Activated T-helper 2 cell treated with anti-CD3 and anti-CD28 coated beads, Interferon-gamma antibody, Interleukin-2, Interleukin-4, amounts not matched to agents 10 μg/mL and 5 μg/mL and 100 μg/mL, durations not matched to agents 14 hours and 24 hours and 36 hours (primary cell): ENCODE data around the gene RIMS4. TPM values are rescaled to one million over a fixed set of nuclear protein-coding genes. Genes with fewer than 3 reads are reported as not detected.
A peak's percentile ranks its signal among the peaks of the same experiment; 100 is the strongest.

Experiments
- DNase-seq: peaks from one replicate; pipeline ENCODE4 v3.0.0; 2021; ENCODE audit warnings: low spot score
- H3K27ac Mint-ChIP-seq: one replicate; pipeline ENCODE4 v1.8.0; 2021; ENCODE audit warnings: mixed read lengths
- H3K27me3 Mint-ChIP-seq: one replicate; pipeline ENCODE4 v1.8.0; 2021; ENCODE audit warnings: low read depth, mixed read lengths
- H3K36me3 Mint-ChIP-seq: one replicate; pipeline ENCODE4 v1.8.0; 2021; ENCODE audit warnings: low read depth, mixed read lengths
- H3K4me1 Mint-ChIP-seq: one replicate; pipeline ENCODE4 v1.8.0; 2021; ENCODE audit warnings: low read depth, mixed read lengths
- H3K4me3 Mint-ChIP-seq: one replicate; pipeline ENCODE4 v1.8.0; 2021; ENCODE audit warnings: low read depth, mild to moderate bottlenecking, moderate library complexity, mixed read lengths
- H3K9me3 Mint-ChIP-seq: one replicate; pipeline ENCODE4 v1.8.0; 2021; ENCODE audit warnings: mixed read lengths
- intact Hi-C: fragments of 100-400 bp; cut with micrococcal nuclease; formaldehyde crosslinking; loops from one replicate; pipeline ENCODE4 v1.15.1; 2023
- total RNA-seq: library from RNA; stranded (reverse); gene quantifications from 2 replicates; pipeline ENCODE4 v1.2.3, GENCODE V29; 2022

Gene RIMS4
- total RNA-seq, 1 donor from 2014 or later = not detected

DNA sequence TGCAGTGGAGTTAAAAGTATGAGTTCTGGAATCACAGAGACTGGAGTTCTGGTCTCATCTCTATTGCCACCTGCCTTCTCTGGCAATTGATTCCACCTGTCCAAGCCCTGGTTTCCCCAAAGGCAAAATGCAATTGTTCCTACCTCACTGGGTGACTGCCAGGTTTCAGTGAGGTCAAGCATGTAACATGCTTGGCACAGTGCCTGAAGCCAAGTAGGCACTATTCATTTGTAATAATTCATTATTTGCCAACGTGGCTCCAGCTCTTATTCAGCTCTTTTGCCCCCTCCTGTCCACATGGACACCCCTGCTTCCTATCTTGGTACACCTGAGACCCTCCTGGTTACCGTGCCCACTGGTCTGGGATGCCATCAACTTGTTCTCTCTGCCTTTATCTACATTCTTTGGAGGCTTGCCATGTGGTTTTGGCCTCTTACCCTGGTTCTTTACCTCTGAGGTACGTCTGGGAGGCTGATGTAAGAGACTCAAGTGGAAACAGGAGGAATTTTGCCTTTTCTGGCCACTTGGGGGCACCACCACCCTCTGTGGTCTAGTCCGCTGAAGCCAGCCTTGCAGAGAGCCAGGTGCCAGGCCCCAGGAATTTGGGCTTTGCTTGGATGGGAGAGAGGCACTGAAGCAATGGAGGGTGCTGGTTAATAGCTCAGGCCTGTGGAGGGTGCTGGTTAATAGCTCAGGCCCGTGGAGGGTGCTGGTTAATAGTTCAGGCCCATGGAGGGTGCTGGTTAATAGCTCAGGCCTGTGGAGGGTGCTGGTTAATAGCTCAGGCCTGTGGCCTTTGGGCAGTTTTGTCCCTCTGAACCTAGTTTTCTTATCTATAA, 63.0 kb downstream of the RIMS4 start:
- no peaks in the 10 kb centered on the region for H3K9me3 Mint-ChIP-seq
- DNase-seq = peak; percentile 32
- no peaks in the 10 kb centered on the region for H3K36me3 Mint-ChIP-seq
- intact Hi-C loops = loop anchor here (1.0 kb wide), 1 partner anchor 120 kb away; no protein-coding TSS in a partner anchor
- no peak overlapping the region for H3K27ac Mint-ChIP-seq
- H3K4me1 Mint-ChIP-seq = peaks cover 3% of the 10 kb centered on the region
- H3K27me3 Mint-ChIP-seq = peaks cover 30% of the 10 kb centered on the region
- H3K4me3 Mint-ChIP-seq = peak overlapping the region; percentile 47

DNA sequence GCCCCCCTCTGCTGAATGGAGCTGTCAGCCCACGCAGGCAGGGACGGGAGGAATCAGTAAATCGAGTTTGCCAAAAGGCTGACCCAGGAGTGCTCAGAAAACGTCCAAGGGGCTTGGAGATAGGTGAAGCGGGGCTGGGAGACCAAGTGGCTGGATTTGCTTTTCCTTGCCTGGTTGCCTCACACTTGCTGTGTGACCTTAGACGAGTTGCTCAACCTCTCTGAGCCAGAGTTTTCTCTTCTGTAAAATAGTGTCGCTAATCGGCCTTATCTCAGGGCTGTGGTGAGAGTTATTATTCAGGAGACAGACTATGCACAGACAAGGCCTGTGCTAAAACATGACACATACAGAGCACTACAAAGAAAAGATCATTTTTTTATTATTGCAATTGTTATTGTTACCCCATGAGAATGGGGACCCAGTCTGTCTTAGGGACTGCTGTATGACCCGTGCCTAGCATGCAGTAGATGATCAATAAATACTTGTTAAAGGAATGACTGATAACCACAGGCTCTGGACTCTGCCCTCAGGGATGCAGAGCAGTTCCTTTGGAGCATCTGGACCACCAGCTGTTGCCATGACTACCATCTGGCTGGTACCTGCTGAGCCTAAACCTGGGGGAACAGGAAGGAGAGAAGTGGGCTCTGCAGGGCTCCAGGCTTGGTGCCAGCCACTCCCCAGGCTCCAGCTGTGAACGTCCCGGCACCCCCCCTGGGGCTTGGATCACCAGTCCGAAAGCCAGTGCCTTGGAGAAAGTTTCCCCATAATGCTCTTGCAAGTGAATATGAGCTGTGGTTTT, 63.8 kb downstream of the RIMS4 start:
- Mint-ChIP-seq H3K4me3 (peak overlapping the region; percentile 55), H3K9me3 (no peaks in the 10 kb centered on the region), H3K27ac (no peak overlapping the region), H3K4me1 (peaks cover 3% of the 10 kb centered on the region), H3K36me3 (no peaks in the 10 kb centered on the region), H3K27me3 (peaks cover 36% of the 10 kb centered on the region)
- intact Hi-C loops = loop anchor here (1.0 kb wide), 1 partner anchor 121 kb away; no protein-coding TSS in a partner anchor
- DNase-seq = no peak

DNA sequence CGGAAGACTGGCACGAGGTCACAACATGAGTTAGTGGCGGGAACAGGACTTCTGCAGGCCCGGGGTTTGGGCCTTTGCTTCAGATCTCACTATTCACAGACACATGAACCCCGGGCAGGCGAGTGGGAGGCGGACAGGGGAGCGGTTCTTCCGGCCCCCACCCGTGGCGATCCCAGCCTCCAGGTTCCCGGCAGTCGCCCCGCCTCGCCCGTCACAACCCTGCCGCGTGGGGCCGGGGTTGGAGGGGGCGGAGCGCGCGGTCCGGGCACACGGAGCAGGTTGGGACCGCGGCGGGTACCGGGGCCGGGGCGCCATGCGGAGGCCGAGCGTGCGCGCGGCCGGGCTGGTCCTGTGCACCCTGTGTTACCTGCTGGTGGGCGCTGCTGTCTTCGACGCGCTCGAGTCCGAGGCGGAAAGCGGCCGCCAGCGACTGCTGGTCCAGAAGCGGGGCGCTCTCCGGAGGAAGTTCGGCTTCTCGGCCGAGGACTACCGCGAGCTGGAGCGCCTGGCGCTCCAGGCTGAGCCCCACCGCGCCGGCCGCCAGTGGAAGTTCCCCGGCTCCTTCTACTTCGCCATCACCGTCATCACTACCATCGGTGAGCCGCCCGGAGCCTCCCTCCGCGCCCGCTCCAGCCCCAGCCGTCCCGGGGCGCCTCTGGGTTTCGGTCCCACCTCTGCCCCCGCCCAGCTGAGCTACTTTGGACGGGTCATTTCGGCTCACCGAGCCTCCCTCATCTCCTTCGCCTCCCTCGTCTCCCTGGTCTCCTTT, 64.6 kb downstream of the RIMS4 start, which contains the start of gene KCNK15:
TSS of gene KCNK15 (plus strand) at position 268 of the 769 bp plus-strand sequence. CDS start at position 314, 46 bp downstream.
- H3K27me3 Mint-ChIP-seq = peaks cover 38% of the 10 kb centered on the region
- intact Hi-C loops = no loop called here
- no peak within 1 kb of the TSS for H3K27ac Mint-ChIP-seq
- peak within 1 kb of the TSS; percentile 62 for H3K4me3 Mint-ChIP-seq
- H3K9me3 Mint-ChIP-seq = no peaks in the 10 kb centered on the region
- H3K36me3 Mint-ChIP-seq = no peaks in the 10 kb centered on the region
- H3K4me1 Mint-ChIP-seq = peaks cover 3% of the 10 kb centered on the region
- no peak for DNase-seq

GRCh38 chr20:44745122-44745597, 65.2 kb downstream of the RIMS4 start:
- intact Hi-C loops = no loop called here
- Mint-ChIP-seq H3K9me3 (no peaks in the 10 kb centered on the region), H3K27me3 (peaks cover 38% of the 10 kb centered on the region), H3K36me3 (no peaks in the 10 kb centered on the region), H3K4me3 (peak overlapping the region; percentile 62), H3K27ac (no peak overlapping the region), H3K4me1 (peaks cover 3% of the 10 kb centered on the region)
- DNase-seq = no peak

DNA sequence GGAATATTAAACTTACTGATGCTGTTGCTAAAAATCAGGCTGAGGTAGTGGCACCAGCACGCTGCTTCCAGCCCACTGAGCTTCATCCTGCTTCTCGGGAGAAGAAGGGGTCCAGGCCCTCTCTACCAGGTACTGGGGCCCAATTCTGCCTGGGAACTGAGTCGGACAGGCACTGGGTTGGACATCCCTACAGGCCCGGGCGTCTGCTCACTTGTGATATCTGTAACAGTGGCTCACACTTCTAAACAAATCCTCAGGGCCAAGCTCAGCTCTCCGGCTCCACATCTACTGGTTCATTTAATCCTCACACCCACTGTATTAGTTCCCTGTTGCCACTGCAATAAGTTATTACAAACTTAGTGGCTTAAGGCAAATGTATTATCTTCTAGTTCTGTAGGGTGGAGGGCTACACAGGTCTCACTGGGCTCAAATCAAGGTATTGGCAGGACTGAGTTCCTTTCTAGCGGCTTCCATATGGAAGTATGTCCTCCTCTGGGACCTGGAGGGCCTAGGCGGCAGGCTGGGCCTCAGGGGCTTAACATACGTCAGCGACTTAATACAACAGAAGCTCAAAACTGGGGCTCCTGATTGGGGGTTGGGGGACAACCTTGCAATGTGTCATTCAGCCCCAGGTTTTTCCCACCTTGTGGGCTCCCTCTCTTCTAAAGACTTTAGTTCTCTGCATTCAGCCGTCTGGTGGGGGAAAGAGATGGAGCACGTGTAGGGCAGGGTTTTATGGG, 66.3 kb downstream of the RIMS4 start:
- H3K4me3 Mint-ChIP-seq = no peak overlapping the region
- H3K36me3 Mint-ChIP-seq = no peaks in the 10 kb centered on the region
- peaks cover 3% of the 10 kb centered on the region for H3K4me1 Mint-ChIP-seq
- no peaks in the 10 kb centered on the region for H3K9me3 Mint-ChIP-seq
- no peak for DNase-seq
- H3K27ac Mint-ChIP-seq = no peak overlapping the region
- intact Hi-C loops = no loop called here
- peaks cover 35% of the 10 kb centered on the region for H3K27me3 Mint-ChIP-seq

GRCh38 chr20:44743080-44743701, 67.2 kb downstream of the RIMS4 start:
- no peak overlapping the region for H3K27ac Mint-ChIP-seq
- H3K36me3 Mint-ChIP-seq = no peaks in the 10 kb centered on the region
- H3K4me1 Mint-ChIP-seq = peaks cover 9% of the 10 kb centered on the region
- intact Hi-C loops = no loop called here
- H3K4me3 Mint-ChIP-seq = no peak overlapping the region
- DNase-seq = no peak
- peaks cover 35% of the 10 kb centered on the region for H3K27me3 Mint-ChIP-seq
- H3K9me3 Mint-ChIP-seq = no peaks in the 10 kb centered on the region

DNA sequence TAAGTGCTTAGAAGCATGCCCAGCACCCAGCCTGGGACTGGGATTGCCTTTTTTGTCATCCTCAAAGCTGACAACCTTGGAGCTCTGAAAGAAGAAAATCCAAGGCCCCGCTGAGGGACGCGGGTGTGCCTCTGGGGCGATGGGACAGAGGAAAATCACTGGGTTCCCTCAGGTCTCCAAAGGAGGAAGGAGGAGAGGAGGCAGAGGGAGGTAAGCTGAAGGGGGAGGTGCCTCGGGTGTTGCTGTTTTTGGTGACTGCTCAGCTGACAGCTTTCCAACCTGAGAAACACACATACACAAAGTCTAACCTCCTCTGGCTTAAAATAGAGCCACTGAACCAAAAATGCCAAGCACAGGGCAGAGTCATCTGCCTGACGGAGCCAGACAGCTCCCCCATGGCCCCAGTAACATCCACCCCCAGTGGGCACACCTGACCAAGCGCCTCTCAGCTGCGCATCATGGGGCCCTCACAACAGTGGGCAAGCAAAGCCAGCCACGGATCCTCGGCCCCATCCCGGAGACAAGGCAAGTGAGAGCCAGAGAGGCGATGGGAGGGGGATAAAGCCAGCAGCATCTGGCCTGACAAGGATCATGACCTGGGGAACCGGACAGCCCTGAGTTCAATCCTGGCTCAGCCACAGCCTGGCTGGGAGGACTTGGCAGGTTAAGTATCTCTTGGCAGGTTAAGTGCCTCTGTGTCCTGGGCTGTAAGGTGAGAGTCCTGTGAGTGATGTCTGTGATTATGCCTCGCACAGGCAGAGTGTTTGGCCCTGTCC, 67.9 kb downstream of the RIMS4 start:
- Mint-ChIP-seq H3K4me3 (no peak overlapping the region), H3K9me3 (no peaks in the 10 kb centered on the region)
- intact Hi-C loops = no loop called here

GRCh38 chr20:44739942-44740341, 70.4 kb downstream of the RIMS4 start:
- Mint-ChIP-seq H3K4me3 (no peak overlapping the region), H3K4me1 (peaks cover 13% of the 10 kb centered on the region), H3K9me3 (peaks cover 9% of the 10 kb centered on the region), H3K27ac (no peak overlapping the region), H3K36me3 (peaks cover 5% of the 10 kb centered on the region), H3K27me3 (peaks cover 21% of the 10 kb centered on the region)
- intact Hi-C loops = loop anchor here (10.0 kb wide), 2 partner anchors 355 to 525 kb away; partner anchors contain the start of gene OSER1
- DNase-seq = no peak

More for the DNA sequence above, 67.9 kb downstream of the RIMS4 start:
- DNase-seq = no peak
- Mint-ChIP-seq H3K36me3 (peaks cover 2% of the 10 kb centered on the region), H3K4me1 (peaks cover 9% of the 10 kb centered on the region), H3K27me3 (peaks cover 34% of the 10 kb centered on the region), H3K27ac (no peak overlapping the region)

DNA sequence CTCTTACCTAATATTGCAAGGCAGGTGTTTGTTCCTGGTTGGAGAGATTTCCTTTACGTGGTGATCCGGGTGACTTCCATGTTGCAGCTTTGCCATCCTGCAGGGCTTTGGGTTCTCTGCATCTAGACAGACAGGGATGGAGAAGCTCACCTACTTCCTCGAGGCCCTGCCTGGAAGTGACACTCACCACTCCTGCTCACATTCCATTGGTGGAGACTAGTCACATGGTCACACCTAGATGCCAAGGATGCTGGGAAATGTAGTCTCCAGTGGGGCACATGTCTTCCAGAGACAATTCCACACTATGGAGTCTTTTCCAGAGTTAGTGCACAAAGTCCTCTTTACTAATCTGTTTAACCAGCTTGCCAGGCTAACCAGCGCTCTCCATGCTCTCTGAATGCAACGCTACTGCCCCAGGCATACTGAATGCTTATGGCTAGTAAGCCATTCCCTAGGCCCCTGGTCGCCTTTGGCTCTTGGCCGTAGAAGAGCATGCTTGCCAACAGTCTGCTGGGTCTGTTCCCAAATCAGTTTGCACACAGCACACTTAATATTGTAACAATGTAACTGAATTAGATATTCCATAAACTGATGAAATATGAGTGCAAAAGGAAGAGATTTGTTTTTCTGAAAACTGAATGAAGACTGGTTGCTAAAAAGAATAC, 71.4 kb downstream of the RIMS4 start:
- peak; percentile 49 for DNase-seq
- peak overlapping the region; percentile 60 for H3K4me3 Mint-ChIP-seq
- intact Hi-C loops = loop anchor here (10.0 kb wide), 2 partner anchors 354 to 524 kb away; partner anchors contain the start of gene OSER1
- H3K4me1 Mint-ChIP-seq = peaks cover 13% of the 10 kb centered on the region
- peaks cover 9% of the 10 kb centered on the region for H3K9me3 Mint-ChIP-seq
- H3K36me3 Mint-ChIP-seq = peaks cover 5% of the 10 kb centered on the region
- H3K27me3 Mint-ChIP-seq = peaks cover 16% of the 10 kb centered on the region
- H3K27ac Mint-ChIP-seq = no peak overlapping the region

DNA sequence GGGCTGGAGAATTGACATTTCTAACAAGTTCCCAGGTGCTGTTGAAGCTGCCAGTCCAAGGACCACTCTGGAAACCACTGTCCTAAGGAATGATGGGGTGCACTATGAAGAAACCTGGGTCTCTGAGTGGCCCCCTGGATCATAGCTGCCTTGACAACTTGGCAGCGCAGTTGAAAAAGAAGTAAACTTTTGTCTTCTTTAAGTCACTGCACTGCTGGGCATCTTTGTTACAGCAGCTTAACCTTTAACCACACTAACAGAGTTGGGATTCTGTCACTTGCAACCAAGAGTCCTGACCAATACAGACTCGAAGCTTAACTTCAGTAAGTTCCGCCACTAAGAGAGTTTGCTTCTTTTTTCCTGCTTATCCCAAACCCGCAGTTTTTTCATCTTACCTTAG, 73.2 kb downstream of the RIMS4 start:
- Mint-ChIP-seq H3K4me1 (peaks cover 23% of the 10 kb centered on the region), H3K4me3 (no peak overlapping the region), H3K36me3 (peaks cover 5% of the 10 kb centered on the region), H3K27ac (no peak overlapping the region), H3K9me3 (peaks cover 9% of the 10 kb centered on the region), H3K27me3 (peaks cover 7% of the 10 kb centered on the region)
- DNase-seq = no peak
- intact Hi-C loops = loop anchor here (10.0 kb wide), 2 partner anchors 352 to 522 kb away; partner anchors contain the start of gene OSER1
